Epithelial cell of proximal tubule (primary cell): ENCODE measurements around the gene SNRNP70. TPM values are rescaled to one million over a fixed set of nuclear protein-coding genes. Genes with fewer than 3 reads are reported as not detected.

Experiments
- DNase-seq: peaks from one replicate; pipeline ENCODE4 v3.0.0-alpha.2; 2011; ENCODE audit warnings: low read depth
- H3K4me3 ChIP-seq: 2 replicates; pipeline ENCODE4 v1.5.1; 2011; ENCODE audit warnings: low read depth, mild to moderate bottlenecking, low read length
- CTCF ChIP-seq: conservative IDR thresholded peaks from 2 replicates; pipeline ENCODE4 v1.5.1; 2012; ENCODE audit warnings: low read depth, mild to moderate bottlenecking, low read length
- total RNA-seq: library from RNA; depleted of rRNA; stranded (reverse); fragments of >200 nt; gene quantifications from 2 replicates; pipeline ENCODE4 v1.2.3, GENCODE V29; 2015

The SNRNP70 gene
- total RNA-seq, 1 donor from 2014 or later, result 165 TPM

GRCh38 chr19:49098795-49099194 is 13.5 kb downstream of the SNRNP70 start:
- H3K4me3 ChIP-seq, result no peak overlapping the region
- no peak for DNase-seq
- no peak for TF ChIP-seq CTCF

GRCh38 chr19:49101160-49101559 is 15.9 kb downstream of the SNRNP70 start:
- no peak for TF ChIP-seq CTCF
- no peak overlapping the region for H3K4me3 ChIP-seq
- DNase-seq, result no peak

DNA sequence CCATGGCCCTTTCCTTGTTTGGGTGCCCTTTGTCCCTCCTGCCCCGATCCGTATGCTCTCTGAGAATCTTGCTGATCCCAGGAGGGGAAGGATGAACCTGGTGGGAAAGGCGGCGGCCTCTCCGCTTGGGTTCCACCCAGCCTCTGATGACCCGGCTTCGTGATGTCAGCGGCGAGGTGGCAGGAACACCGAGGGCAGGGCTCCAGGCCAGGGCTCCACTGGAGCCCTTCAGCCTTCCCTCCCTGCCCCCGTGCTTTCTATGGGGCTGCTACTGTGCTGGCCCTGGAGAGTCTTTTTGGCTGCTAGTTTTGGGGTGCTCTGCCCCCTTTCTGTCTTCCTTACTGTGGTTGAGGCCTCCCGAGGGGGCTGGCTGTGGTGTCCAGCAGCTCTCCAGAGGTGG is 17.1 kb downstream of the SNRNP70 start:
- no peak for TF ChIP-seq CTCF
- DNase-seq, result no peak
- H3K4me3 ChIP-seq, result no peak overlapping the region

GRCh38 chr19:49103331-49104085 is 18.3 kb downstream of the SNRNP70 start:
- no peak for TF ChIP-seq CTCF
- H3K4me3 ChIP-seq, result no peak overlapping the region
- no peak for DNase-seq

DNA sequence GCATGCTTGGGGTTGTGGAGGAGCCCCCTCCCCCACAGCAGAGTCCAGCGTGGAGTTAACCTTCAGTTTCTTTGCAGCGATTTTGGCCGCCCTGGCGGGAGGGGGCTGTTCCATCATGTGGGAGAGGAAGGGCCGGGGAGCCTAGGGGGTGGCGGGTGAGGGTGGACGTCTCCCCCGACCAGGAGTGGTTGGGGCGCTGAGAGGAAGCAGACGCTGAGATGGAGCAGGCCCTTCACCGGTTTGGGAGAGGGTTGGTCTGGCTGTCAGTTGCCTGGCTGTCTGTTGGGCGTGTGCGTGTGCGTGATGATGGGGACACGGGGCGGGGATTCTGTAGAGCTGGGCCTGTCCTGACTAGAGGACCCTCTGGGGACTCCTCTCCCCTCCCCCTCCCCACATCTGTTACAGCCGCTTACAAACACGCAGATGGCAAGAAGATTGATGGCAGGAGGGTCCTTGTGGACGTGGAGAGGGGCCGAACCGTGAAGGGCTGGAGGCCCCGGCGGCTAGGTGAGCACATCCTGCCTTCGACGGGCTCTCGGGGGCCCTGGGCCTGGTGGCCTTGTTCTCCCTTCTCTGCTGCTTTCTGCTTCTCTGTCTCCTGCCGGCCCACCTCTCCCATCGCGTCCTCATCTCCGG is 19.1 kb downstream of the SNRNP70 start:
- DNase-seq, result no peak
- no peak for TF ChIP-seq CTCF
- no peak overlapping the region for H3K4me3 ChIP-seq

- H3K4me3 ChIP-seq, result no peak overlapping the region
- no peak for DNase-seq
- peak; percentile 89 for TF ChIP-seq CTCF
These were observed 21.4 kb downstream of the SNRNP70 start for GRCh38 chr19:49106648-49107135.
